Measurements from ENCODE around the gene TMEM181.

GRCh38 chr6:158604048-158604406, 44.1 kb downstream of the TMEM181 start:
- no peak for TF ChIP-seq CTCF (conservative IDR thresholded peaks at IDR 0.05 in 1 of 2, IDR thresholded peaks at IDR 0.05 in 1 of 2; ENCODE audit: extremely low read depth in 1 of 2, insufficient read depth in 1 of 2, low read depth in 1 of 2, low read length in 2 of 2)
- TF ChIP-seq EZH2 (IDR thresholded peaks at IDR 0.05; ENCODE audit: borderline replicate concordance, low read length): no peak

All from mammary epithelial cell (primary cell).